Right lobe of liver (tissue), 6 donors: ENCODE measurements around the gene CLCN1. TPM values are rescaled to one million over a fixed set of nuclear protein-coding genes. Genes with fewer than 3 reads are reported as not detected.
A peak's percentile ranks its signal among the peaks of the same experiment; 100 is the strongest.

Experiments used
- ATAC-seq, 4 donors: fragments of 200-7000 bp; cut with Tn5 transposase; one replicate each; pipeline ENCODE4 v1.9.1; 2020; ENCODE audit warnings: mild to moderate bottlenecking in 4 of 4, moderate library complexity in 4 of 4
- DNase-seq, 3 donors: peaks; one replicate each; pipeline ENCODE4 v3.0.0-alpha.2; 2020
- H3K27ac ChIP-seq, 3 donors: fragments of 200-600 bp; one replicate each; pipeline ENCODE4 v1.8.0; 2022
- H3K27me3 ChIP-seq, 2 donors: fragments of 200-600 bp; one replicate each; pipeline ENCODE4 v1.8.0; 2022
- H3K36me3 ChIP-seq, 4 donors: fragments of 200-600 bp; sonication (generic) in 1 of 4; one replicate each; pipeline versions ENCODE4 v1.5.1 to v1.8.0; 2017 to 2022; ENCODE audit warnings: control low read depth in 1 of 4
- H3K4me1 ChIP-seq, 4 donors: fragments of 200-600 bp; sonication (generic) in 1 of 4; one replicate each; pipeline versions ENCODE4 v1.5.1 to v1.8.0; 2017 to 2022; ENCODE audit warnings: control low read depth in 1 of 4
- H3K4me3 ChIP-seq, 3 donors: fragments of 200-600 bp; one replicate each; pipeline ENCODE4 v1.8.0; 2022
- H3K9me3 ChIP-seq, 4 donors: fragments of 200-600 bp; sonication (generic) in 1 of 4; one replicate each; pipeline versions ENCODE4 v1.5.1 to v1.8.0; 2017 to 2022; ENCODE audit warnings: control low read depth in 1 of 4
- CTCF ChIP-seq, 4 donors: fragments of 200-600 bp in 3 of 4; fragments of 450-650 bp in 1 of 4; IDR thresholded peaks; one replicate each; pipeline versions ENCODE4 v1.5.1 to v1.8.0; 2016 to 2022; ENCODE audit warnings: antibody characterized with exemption in 4 of 4, mild to moderate bottlenecking in 2 of 4
- POLR2A ChIP-seq: fragments of 450-650 bp; IDR thresholded peaks from one replicate; pipeline ENCODE4 v1.6.1; 2017; ENCODE audit warnings: antibody characterized with exemption, mild to moderate bottlenecking
- WGBS: methylation state at CpG from one replicate; pipeline ENCODE4 v1.1.6; 2018; ENCODE audit warnings: low coverage, low lambda C conversion rate; ENCODE audit not compliant: insufficient coverage; ENCODE audit errors: missing lambda C conversion rate; 5-methylcytosine and 5-hydroxymethylcytosine counted together
- intact Hi-C, 2 donors: fragments of 100-400 bp; cut with DNase I; formaldehyde crosslinking; loops; one replicate each; pipeline versions ENCODE4 v1.11.2 to v1.14.1; 2022
- total RNA-seq, 6 experiments: library from RNA; depleted of rRNA in 2 of 6; stranded (reverse); fragments of >200 nt in 2 of 6; fragmentation: NEBNext Ultra II Directional in 3 of 6; extraction: Animal tissue kit (Norgen Biotek cat#: 25700) in 3 of 6; gene quantifications; one replicate each; pipeline versions ENCODE4 v1.1.0 to v1.2.4, GENCODE V29; 2016 to 2023
- donor health status: DM: no; HTN: yes; CAD: no.
- donor health status: DM: no; HTN: no; CAD: no.
- donor health status: DM: no; HTN: no; CAD: no.
- donor health status: DM: no; HTN: yes; CAD: no.
- donor health status: DM: no; HTN: yes; CAD: no.

Gene CLCN1
- total RNA-seq, 6 experiments from 2014 or later: not detected

- TF ChIP-seq POLR2A: no peak
- TF ChIP-seq CTCF (IDR thresholded peaks at IDR 0.05): no peak
- DNase-seq (no peak), ATAC-seq (no peak)
- 92% methylated on average over 7 of the region's 8 CpGs for WGBS
- intact Hi-C loops: no loop called here
- peaks cover 0 to 18% (median 2%) of the 10 kb centered on the region in 4 donors for H3K4me1 ChIP-seq
- H3K27ac ChIP-seq: no peak overlapping the region
- H3K36me3 ChIP-seq: no peaks in the 10 kb centered on the region
- no peaks in the 10 kb centered on the region for H3K27me3 ChIP-seq
- H3K9me3 ChIP-seq: no peaks in the 10 kb centered on the region
- no peak overlapping the region for H3K4me3 ChIP-seq
These were observed 33.8 kb upstream of the CLCN1 start for GRCh38 chr7:143282124-143282523.

GRCh38 chr7:143283381-143283780, 32.5 kb upstream of the CLCN1 start:
- Histone ChIP-seq H3K4me1 (peaks cover 0 to 26% (median 6%) of the 10 kb centered on the region in 4 donors), H3K27ac (no peak overlapping the region), H3K27me3 (no peaks in the 10 kb centered on the region), H3K9me3 (no peaks in the 10 kb centered on the region), H3K36me3 (no peaks in the 10 kb centered on the region), H3K4me3 (no peak overlapping the region)
- TF ChIP-seq POLR2A: no peak
- no peak for TF ChIP-seq CTCF (IDR thresholded peaks at IDR 0.05)
- DNase-seq: no peak
- intact Hi-C loops: no loop called here
- ATAC-seq: no peak
- 84% methylated on average over 4 of the region's 4 CpGs for WGBS

- TF ChIP-seq POLR2A: no peak
- TF ChIP-seq CTCF (IDR thresholded peaks at IDR 0.05): no peak
- peak; percentile 62 to 82 (median 76) for ATAC-seq
- Histone ChIP-seq H3K9me3 (no peaks in the 10 kb centered on the region), H3K4me1 (peaks cover 0 to 38% (median 6%) of the 10 kb centered on the region in 4 donors), H3K27ac (peak within 1 kb of the TSS in 2 of 3 donors; percentile 48 to 72), H3K36me3 (no peaks in the 10 kb centered on the region), H3K27me3 (no peaks in the 10 kb centered on the region), H3K4me3 (peak within 1 kb of the TSS; percentile 17 to 59 (median 45))
- WGBS: 48% methylated on average over 14 of the region's 19 CpGs
- intact Hi-C loops: no loop called here
- DNase-seq: peak; percentile 46 to 91 (median 78)
These were observed 31.1 kb upstream of the CLCN1 start, which contains the start of gene TMEM139 for GRCh38 chr7:143284591-143285469. TSS of gene TMEM139 (plus strand) at chr7:143284958. CDS start at chr7:143285958, 1,000 bp downstream.

GRCh38 chr7:143285470-143285778, 30.5 kb upstream of the CLCN1 start:
- Histone ChIP-seq H3K9me3 (no peaks in the 10 kb centered on the region), H3K27ac (peak overlapping the region in 1 of 3 donors; percentile 72), H3K36me3 (no peaks in the 10 kb centered on the region), H3K27me3 (no peaks in the 10 kb centered on the region), H3K4me1 (peaks cover 0 to 39% (median 6%) of the 10 kb centered on the region in 4 donors), H3K4me3 (peak overlapping the region; percentile 17 to 59 (median 45))
- 52% methylated on average over 3 of the region's 3 CpGs for WGBS
- TF ChIP-seq POLR2A (no peak), CTCF (IDR thresholded peaks at IDR 0.05) (no peak)
- intact Hi-C loops: no loop called here
- DNase-seq (peak in 1 of 3 donors; percentile 35), ATAC-seq (peak in 1 of 4 donors; percentile 3)
